Measurements from ENCODE around the gene MYOZ1. TPM values are rescaled to one million over a fixed set of nuclear protein-coding genes. Genes with fewer than 3 reads are reported as not detected.

MYOZ1 gene
- total and polyA plus RNA-seq, 2 of the 8 experiments (the other 6 are each of a cell fraction or from before 2014, with no cell fraction given): 2.6 to 3.3 TPM

DNA sequence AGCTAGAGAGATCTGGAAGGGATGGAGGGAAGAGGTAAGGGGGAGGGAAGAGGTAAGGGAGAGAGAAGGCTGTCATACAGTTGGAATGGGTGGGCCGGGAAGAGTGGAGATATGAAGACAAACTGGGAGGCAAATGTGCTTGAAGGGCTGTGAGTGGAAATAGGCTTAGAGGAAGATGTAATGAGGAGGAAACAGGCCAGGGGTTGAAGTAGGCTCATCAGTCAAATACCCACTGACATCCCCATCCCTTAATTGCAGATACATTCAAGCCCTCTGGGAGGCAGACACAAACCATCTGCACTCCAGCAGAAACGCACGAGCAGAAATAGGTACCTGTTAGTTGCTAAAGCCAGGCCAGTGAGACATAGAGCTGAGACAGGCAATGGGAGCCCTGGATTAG is 12.4 kb upstream of the MYOZ1 start:
- ChIA-PET POLR2A (ENCODE audit: partially characterized antibody) (interaction anchor here (0.6 to 1.3 kb wide), 3 partner anchors 9 to 274 kb away, joined by 3 to 4 read pairs (median 3); no protein-coding TSS in a partner anchor), CTCF (ENCODE audit: partially characterized antibody) (interaction anchor here (0.9 to 1.3 kb wide), 3 partner anchors 52 to 255 kb away, joined by 3 read pairs; no protein-coding TSS in a partner anchor)
- Histone ChIP-seq H4K5ac (ENCODE audit: insufficient read length, low read depth, low read length) (no peak overlapping the region), H4K20me1 (replicated peaks in 1 of 2; ENCODE audit: control insufficient read depth in 1 of 2, insufficient read depth in 2 of 2, low read length in 2 of 2) (peaks cover 0 to 2% of the 10 kb centered on the region in 2 experiments), H2BK120ac (replicated peaks; ENCODE audit: low read depth, low read length) (no peak overlapping the region), H3K9me3 (ENCODE audit: insufficient read depth in 2 of 2, low read depth in 1 of 2, low read length in 1 of 2) (no peaks in the 10 kb centered on the region), H3K23me2 (ENCODE audit: low read depth, low read length) (peaks cover 1% of the 10 kb centered on the region; the same call in 1 of the 2 replicates), H3K56ac (replicated peaks; ENCODE audit: insufficient read length, low read depth, low read length) (no peak overlapping the region), H3K18ac (ENCODE audit: extremely low read depth, low read length) (no peak overlapping the region), H2BK20ac (ENCODE audit: low read length) (no peak overlapping the region), H2BK12ac (ENCODE audit: low read depth, low read length) (no peak overlapping the region), H4K8ac (ENCODE audit: extremely low read depth, insufficient read depth, low read length) (no peak overlapping the region), H4K91ac (replicated peaks; ENCODE audit: insufficient read length, low read length) (no peak overlapping the region), H3K79me2 (ENCODE audit: control insufficient read depth in 1 of 2, insufficient read depth in 2 of 2, low read length in 2 of 2) (no peaks in the 10 kb centered on the region), H3K36me3 (ENCODE audit: control insufficient read depth in 2 of 4, insufficient read depth in 4 of 4, low read length in 3 of 4) (no peaks in the 10 kb centered on the region), H3K4ac (replicated peaks; ENCODE audit: insufficient read length, low read depth, low read length) (no peak overlapping the region), H3K27ac (ENCODE audit: low read depth, low read length) (no peak overlapping the region), H3K9ac (replicated peaks in 1 of 4; ENCODE audit: extremely low read depth in 1 of 4, low read depth in 3 of 4, low read length in 3 of 4) (no peak overlapping the region), H3K4me2 (ENCODE audit: insufficient read depth in 1 of 2, low read depth in 2 of 2, low read length in 2 of 2) (no peak overlapping the region), H2AFZ (ENCODE audit: low read length) (no peak overlapping the region), H2AK5ac (ENCODE audit: low read depth, low read length) (no peak overlapping the region), H3K27me3 (replicated peaks in 1 of 4; ENCODE audit: control insufficient read depth in 3 of 4, extremely low read depth in 1 of 4, insufficient read depth in 3 of 4, low read length in 3 of 4) (no peaks in the 10 kb centered on the region), H3K14ac (ENCODE audit: insufficient read length) (no peak overlapping the region), H3K23ac (ENCODE audit: insufficient read length) (no peak overlapping the region), H3K4me1 (replicated peaks in 1 of 4; ENCODE audit: control insufficient read depth in 3 of 4, insufficient read depth in 4 of 4, low read length in 3 of 4) (no peaks in the 10 kb centered on the region), H2BK15ac (ENCODE audit: low read length) (no peak overlapping the region), H2BK5ac (ENCODE audit: low read depth, low read length) (no peak overlapping the region), H3K4me3 (ENCODE audit: extremely low read depth in 1 of 4, insufficient read depth in 2 of 4, low read depth in 3 of 4, low read length in 4 of 4) (no peak overlapping the region), H3K79me1 (ENCODE audit: low read depth, low read length) (no peaks in the 10 kb centered on the region)
- no peak for DNase-seq (ENCODE audit: low read depth in 1 of 2, low spot score in 2 of 2)
- WGBS, 2 experiments (ENCODE audit: extremely low coverage in 1 of 2, insufficient coverage in 1 of 2, insufficient read length in 1 of 2, insufficient replicate concordance in 2 of 2, low coverage in 1 of 2, low lambda C conversion rate in 2 of 2, missing lambda C conversion rate in 1 of 2): 80% methylated on average over 3 of the region's 3 CpGs; no CpG with 5 or more reads in 1 of the 2 experiments
- TF ChIP-seq CBX5 (IDR thresholded peaks at IDR 0.05; ENCODE audit: low read depth, low read length) (no peak), RAD21 (IDR thresholded peaks at IDR 0.05 in 1 of 2, conservative IDR thresholded peaks at IDR 0.05 in 1 of 2; ENCODE audit: low read depth in 2 of 2, low read length in 2 of 2) (peak; percentile 41 to 57)
- TF ChIP-seq, protein P1, sequence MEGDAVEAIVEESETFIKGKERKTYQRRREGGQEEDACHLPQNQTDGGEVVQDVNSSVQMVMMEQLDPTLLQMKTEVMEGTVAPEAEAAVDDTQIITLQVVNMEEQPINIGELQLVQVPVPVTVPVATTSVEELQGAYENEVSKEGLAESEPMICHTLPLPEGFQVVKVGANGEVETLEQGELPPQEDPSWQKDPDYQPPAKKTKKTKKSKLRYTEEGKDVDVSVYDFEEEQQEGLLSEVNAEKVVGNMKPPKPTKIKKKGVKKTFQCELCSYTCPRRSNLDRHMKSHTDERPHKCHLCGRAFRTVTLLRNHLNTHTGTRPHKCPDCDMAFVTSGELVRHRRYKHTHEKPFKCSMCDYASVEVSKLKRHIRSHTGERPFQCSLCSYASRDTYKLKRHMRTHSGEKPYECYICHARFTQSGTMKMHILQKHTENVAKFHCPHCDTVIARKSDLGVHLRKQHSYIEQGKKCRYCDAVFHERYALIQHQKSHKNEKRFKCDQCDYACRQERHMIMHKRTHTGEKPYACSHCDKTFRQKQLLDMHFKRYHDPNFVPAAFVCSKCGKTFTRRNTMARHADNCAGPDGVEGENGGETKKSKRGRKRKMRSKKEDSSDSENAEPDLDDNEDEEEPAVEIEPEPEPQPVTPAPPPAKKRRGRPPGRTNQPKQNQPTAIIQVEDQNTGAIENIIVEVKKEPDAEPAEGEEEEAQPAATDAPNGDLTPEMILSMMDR (IDR thresholded peaks at IDR 0.05; ENCODE audit: control extremely low read depth in 1 of 3, insufficient read depth in 1 of 3, low read depth in 1 of 3, low read length in 3 of 3): peak in 1 of 3 experiments; percentile 31; a peak in 1 of 4 replicates
- FAIRE-seq: no peak
